ENCODE data around the gene ZNF667.

DNA sequence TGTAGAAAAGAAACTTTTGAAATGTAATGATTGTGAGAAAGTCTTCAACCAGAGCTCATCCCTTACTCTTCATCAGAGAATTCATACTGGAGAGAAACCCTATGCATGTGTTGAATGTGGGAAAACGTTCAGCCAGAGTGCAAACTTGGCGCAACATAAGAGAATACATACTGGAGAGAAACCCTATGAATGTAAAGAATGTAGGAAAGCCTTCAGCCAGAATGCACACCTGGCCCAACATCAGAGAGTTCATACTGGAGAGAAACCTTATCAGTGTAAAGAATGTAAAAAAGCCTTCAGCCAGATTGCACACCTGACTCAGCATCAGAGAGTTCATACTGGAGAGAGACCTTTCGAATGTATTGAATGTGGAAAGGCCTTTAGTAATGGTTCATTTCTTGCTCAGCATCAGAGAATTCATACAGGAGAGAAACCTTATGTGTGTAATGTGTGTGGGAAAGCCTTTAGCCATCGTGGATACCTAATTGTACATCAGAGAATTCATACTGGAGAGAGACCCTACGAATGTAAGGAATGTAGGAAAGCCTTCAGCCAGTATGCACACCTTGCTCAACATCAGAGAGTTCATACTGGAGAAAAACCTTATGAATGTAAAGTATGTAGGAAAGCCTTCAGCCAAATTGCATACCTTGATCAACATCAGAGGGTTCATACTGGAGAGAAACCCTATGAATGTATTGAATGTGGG is 53.7 kb downstream of the ZNF667 start:
- TF ChIP-seq CTCF (conservative IDR thresholded peaks at IDR 0.05 in 1 of 2, IDR thresholded peaks at IDR 0.05 in 1 of 2; ENCODE audit: extremely low read depth in 1 of 2, insufficient read depth in 1 of 2, low read depth in 1 of 2, low read length in 2 of 2) (no peak), EZH2 (IDR thresholded peaks at IDR 0.05; ENCODE audit: borderline replicate concordance, low read length) (no peak)
